ENCODE data around the gene AUH.

DNA sequence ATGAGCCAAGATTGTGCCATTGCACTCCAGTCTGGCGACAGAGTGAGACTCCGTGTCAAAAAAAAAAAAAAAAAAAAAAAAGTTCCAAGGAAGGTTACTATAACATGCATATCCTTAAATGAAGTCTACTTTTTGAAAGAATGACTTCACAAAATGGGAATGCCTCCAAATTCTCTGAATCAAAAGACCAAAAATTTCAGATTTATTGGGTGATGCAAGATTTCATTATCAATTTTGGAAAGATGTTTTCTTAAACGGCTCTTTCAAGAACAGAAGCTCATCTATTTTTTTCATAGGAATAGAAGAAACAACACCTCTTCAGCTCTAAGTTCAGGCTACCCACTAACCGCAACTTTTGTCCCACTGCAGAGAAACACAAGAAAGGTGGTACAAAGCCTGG lies 69.9 kb downstream of the AUH start:
- TF ChIP-seq CTCF (conservative IDR thresholded peaks at IDR 0.05; ENCODE audit: low read length) (no peak), EZH2phosphoT487 (IDR thresholded peaks at IDR 0.05; ENCODE audit: borderline replicate concordance, low read depth, low read length) (no peak)
